Activated T-cell treated with anti-CD3 and anti-CD28 coated beads, Interleukin-2, amount 50 U/mL, for 72 hours (primary cell): ENCODE results near the gene AK9. TPM values are rescaled to one million over a fixed set of nuclear protein-coding genes. Genes with fewer than 3 reads are reported as not detected.

Source experiments
- ATAC-seq, 2 donors: fragments of 150-1000 bp; cut with Tn5 transposase; replicated peaks in 1 of 2; 2 replicates each; pipeline ENCODE4 v1.10.0; 2021; ENCODE audit warnings: moderate library complexity in 2 of 2, mild to moderate bottlenecking in 1 of 2
- DNase-seq, 2 donors: peaks; one replicate each; pipeline ENCODE4 v3.0.0; 2021 to 2022; ENCODE audit warnings: mixed read lengths in 1 of 2
- H3K27ac Mint-ChIP-seq: one replicate; pipeline ENCODE4 v1.8.0; 2022; ENCODE audit warnings: mild to moderate bottlenecking, moderate library complexity, mixed read lengths
- H3K27me3 Mint-ChIP-seq: one replicate; pipeline ENCODE4 v1.8.0; 2022; ENCODE audit warnings: low read depth, mixed read lengths
- H3K36me3 Mint-ChIP-seq, 2 donors: one replicate each; pipeline ENCODE4 v1.8.0; 2022; ENCODE audit warnings: mixed read lengths in 2 of 2, mild to moderate bottlenecking in 1 of 2; ENCODE audit not compliant: insufficient read depth in 2 of 2
- H3K4me1 Mint-ChIP-seq: one replicate; pipeline ENCODE4 v1.8.0; 2022; ENCODE audit warnings: low read depth, mixed read lengths
- H3K4me3 Mint-ChIP-seq, 2 donors: one replicate each; pipeline ENCODE4 v1.8.0; 2022; ENCODE audit warnings: mild to moderate bottlenecking in 2 of 2, mixed read lengths in 2 of 2, moderate library complexity in 2 of 2
- H3K9me3 Mint-ChIP-seq, 2 donors: one replicate each; pipeline ENCODE4 v1.8.0; 2022; ENCODE audit warnings: mixed read lengths in 2 of 2
- total RNA-seq, 2 donors: library from RNA; stranded (reverse); gene quantifications; one replicate each; pipeline ENCODE4 v1.2.3, GENCODE V29; 2022

AK9 gene
- total RNA-seq, 2 donors from 2014 or later = 6.4 to 11.5 TPM

DNA sequence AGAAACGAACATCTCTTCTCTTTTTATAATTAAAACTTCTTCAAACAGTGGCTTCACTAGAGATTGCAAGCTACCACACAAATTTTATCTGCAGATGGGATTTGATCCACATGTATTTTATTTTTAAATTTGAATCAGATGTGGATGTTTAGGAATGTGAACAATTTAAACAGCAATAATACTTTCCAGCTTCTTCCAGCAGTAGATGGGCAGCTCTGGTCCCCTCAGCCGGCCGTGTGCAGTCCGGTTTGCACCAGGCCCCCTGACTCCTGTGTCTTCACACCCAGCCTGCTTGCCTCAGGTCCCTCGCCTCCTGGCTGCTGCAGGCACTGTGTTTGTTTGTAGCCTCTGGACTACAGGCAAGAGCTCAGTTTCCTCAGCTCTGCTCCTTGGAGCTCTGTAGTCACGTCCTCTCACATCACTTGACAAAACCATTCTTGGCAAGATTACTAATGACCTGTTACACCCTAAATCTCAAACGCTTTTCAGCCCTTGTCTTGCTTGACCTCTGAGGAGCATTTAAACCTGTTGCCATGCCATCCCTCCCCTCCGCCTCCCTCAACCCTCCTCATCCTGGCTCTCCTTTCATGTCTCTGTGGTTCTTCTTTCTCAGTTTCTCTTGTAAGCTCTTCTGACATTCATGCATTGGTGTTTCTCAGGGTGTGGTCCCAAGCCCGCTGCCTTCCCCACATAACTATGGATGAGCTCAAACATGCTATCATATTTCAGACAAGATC lies 194.8 kb downstream of the AK9 start:
- no peaks in the 10 kb centered on the region for H3K27me3 Mint-ChIP-seq
- H3K27ac Mint-ChIP-seq = no peak overlapping the region
- peaks cover 31% of the 10 kb centered on the region for H3K4me1 Mint-ChIP-seq
- no peaks in the 10 kb centered on the region for H3K36me3 Mint-ChIP-seq
- no peaks in the 10 kb centered on the region for H3K9me3 Mint-ChIP-seq
- ATAC-seq (peak; percentile 32 to 37), DNase-seq (no peak)
- no peak overlapping the region for H3K4me3 Mint-ChIP-seq

DNA sequence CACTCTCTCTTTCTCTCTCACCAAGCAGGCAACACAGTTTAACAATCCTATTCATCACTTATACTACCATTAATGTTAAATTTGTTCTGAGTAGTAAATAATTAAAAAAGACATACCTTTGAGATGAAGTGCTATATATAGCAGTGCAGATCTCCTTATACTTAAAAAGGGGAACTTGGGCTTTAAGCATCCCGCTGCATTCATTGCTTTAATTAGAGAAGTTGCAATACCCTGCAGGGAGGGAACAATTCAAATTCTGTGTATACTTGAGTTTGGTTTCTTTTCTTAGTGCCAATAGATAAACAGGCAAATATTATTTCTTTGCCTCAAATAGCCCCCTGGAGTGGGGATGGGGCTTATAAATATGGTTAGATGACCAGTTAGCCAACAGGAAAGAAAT lies 197.1 kb downstream of the AK9 start:
- no peak overlapping the region for H3K4me3 Mint-ChIP-seq

DNA sequence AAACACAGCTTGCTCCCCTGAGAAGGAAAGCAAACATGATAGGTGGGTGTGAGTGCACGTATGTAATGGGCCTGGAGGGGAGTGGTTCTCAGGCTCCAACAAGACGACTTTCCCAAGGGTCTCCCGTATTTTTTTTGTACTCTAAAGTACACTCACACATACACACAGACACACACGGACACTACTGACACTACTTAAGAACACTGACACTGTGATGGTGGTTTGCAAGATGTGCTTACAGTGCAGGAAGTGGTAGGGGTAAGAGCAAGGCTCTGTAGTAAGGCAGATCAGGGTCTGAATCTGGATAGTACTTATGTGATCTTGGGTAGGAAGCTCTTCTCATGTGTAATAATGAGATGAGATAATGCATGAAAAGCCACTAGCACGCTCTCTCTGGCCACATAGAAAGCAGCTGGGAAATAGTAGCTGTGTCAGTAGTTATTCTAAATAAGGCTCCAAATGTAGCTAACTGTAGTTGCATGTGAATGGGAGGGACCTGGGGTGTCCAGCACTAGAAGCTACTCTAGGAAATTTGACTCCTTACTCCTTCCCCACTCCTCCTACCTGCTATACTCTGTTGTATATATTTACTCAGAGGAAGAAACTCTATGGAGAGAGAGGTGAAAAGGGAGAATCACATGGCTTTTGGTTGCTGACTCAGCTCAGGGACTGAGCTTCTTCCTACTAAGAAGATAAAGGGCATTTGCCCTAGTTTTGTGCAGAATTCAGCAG lies 199.6 kb downstream of the AK9 start:
- ATAC-seq (peak; percentile 99), DNase-seq (peak; percentile 34 to 47)
- no peaks in the 10 kb centered on the region for H3K27me3 Mint-ChIP-seq
- peaks cover 42% of the 10 kb centered on the region for H3K4me1 Mint-ChIP-seq
- H3K4me3 Mint-ChIP-seq = peak overlapping the region; percentile 65
- no peaks in the 10 kb centered on the region for H3K9me3 Mint-ChIP-seq
- H3K36me3 Mint-ChIP-seq = no peaks in the 10 kb centered on the region
- peak overlapping the region; percentile 61 for H3K27ac Mint-ChIP-seq

More for the DNA sequence above, 197.1 kb downstream of the AK9 start:
- DNase-seq = no peak
- no peaks in the 10 kb centered on the region for H3K9me3 Mint-ChIP-seq
- no peaks in the 10 kb centered on the region for H3K36me3 Mint-ChIP-seq
- ATAC-seq = no peak
- no peaks in the 10 kb centered on the region for H3K27me3 Mint-ChIP-seq
- no peak overlapping the region for H3K27ac Mint-ChIP-seq
- H3K4me1 Mint-ChIP-seq = peaks cover 47% of the 10 kb centered on the region

DNA sequence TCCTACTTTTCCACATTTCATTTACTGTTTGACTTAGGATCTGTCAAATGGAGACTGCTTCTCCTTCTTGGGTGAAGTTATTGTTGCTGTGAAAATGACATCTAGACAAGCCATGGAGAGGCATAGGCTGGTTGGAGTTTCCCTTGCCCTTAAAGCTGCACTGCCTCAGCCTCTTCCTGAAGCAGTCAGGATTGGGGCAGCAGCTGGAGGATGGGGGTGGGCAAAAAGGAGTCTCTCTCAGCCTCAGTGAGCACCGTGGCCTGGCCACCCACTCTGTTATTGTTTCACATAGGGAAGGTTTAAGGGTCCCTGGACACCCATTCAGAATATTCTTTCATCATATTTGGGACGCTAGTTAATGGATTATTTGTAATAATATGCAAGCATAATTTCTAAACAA lies 200.3 kb downstream of the AK9 start:
- peaks cover 42% of the 10 kb centered on the region for H3K4me1 Mint-ChIP-seq
- ATAC-seq (no peak), DNase-seq (no peak)
- H3K9me3 Mint-ChIP-seq = no peaks in the 10 kb centered on the region
- no peaks in the 10 kb centered on the region for H3K27me3 Mint-ChIP-seq
- H3K27ac Mint-ChIP-seq = peak overlapping the region; percentile 61
- no peaks in the 10 kb centered on the region for H3K36me3 Mint-ChIP-seq
- H3K4me3 Mint-ChIP-seq = peak overlapping the region; percentile 65

DNA sequence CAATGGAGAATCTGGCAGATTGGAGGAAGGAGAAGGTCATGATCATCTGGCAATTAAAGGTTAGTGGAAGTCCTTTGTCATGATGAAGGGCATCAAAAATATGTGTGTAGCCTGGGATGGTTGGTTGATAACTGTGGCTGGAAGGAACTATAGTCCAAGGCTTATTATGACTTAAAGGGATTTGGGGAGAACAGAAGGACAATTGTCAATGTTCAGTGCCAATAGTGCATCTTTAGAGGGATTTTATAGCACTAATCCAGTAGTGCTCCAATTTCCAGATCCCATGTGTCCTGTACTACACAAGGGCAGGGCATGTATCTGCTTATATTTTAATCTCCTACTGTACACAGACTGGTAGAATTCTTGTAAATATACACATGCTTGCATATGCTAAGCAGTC lies 203.0 kb downstream of the AK9 start:
- peaks cover 51% of the 10 kb centered on the region for H3K4me1 Mint-ChIP-seq
- DNase-seq (no peak), ATAC-seq (no peak)
- no peak overlapping the region for H3K27ac Mint-ChIP-seq
- H3K36me3 Mint-ChIP-seq = no peaks in the 10 kb centered on the region
- no peaks in the 10 kb centered on the region for H3K9me3 Mint-ChIP-seq
- no peak overlapping the region for H3K4me3 Mint-ChIP-seq
- no peaks in the 10 kb centered on the region for H3K27me3 Mint-ChIP-seq

DNA sequence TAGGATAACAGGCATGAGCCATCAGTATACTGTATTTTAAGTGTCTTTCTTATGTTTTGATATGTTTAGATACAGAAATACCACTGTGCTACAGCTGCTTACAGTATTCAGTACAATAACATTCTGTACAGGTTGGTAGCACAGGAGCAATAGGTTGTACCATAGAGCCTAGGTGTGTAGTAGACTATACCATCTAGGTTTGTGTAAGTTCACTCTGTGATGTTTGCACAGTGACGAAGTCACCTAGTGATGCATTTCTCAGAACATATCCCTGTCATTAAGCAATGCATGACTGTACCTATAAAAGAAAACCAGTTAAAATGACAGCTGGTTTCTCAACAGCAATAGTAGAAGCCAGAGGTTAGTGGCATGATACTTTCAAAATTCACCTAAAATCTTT lies 204.9 kb downstream of the AK9 start:
- ATAC-seq (peak; percentile 28 to 49), DNase-seq (no peak)
- H3K36me3 Mint-ChIP-seq = peaks cover 5 to 8% of the 10 kb centered on the region in 2 donors
- H3K27me3 Mint-ChIP-seq = no peaks in the 10 kb centered on the region
- H3K9me3 Mint-ChIP-seq = no peaks in the 10 kb centered on the region
- H3K27ac Mint-ChIP-seq = peak overlapping the region; percentile 88
- peaks cover 52% of the 10 kb centered on the region for H3K4me1 Mint-ChIP-seq
- peak overlapping the region in 1 of 2 donors; percentile 74 for H3K4me3 Mint-ChIP-seq

DNA sequence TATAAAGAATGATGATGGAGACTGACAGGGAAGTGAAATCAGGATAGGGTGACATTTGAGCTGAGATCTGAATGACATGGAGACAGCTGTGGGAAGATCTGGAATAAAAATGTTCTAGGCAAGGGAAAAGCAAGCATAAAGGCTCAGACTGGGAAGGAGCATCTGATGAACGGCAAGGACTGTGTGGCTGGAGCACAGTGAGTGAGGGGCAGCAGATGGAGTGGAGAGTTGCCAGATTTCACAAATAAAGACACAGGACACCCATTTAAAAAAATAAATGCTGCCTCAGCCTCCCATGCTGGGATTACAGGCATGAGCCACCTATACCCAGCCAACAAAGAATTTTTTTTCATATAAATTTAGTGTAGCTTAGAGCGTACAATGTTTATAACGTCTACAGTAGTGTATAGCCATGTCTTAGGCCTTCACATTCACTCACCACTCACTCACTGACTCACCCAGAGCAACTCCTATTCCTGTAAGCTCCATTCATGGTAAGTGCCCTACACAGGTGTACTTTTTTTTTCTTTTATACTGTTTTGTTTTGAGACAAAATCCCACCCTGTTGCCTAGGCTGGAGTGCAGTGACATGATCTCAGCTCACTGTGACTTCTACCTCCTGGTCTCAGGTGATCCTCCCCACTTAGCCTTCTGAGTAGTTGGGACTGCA lies 205.6 kb downstream of the AK9 start:
- Mint-ChIP-seq H3K9me3 (no peaks in the 10 kb centered on the region), H3K27ac (peak overlapping the region; percentile 88), H3K4me3 (peak overlapping the region in 1 of 2 donors; percentile 74), H3K36me3 (peaks cover 5 to 9% of the 10 kb centered on the region in 2 donors), H3K27me3 (no peaks in the 10 kb centered on the region), H3K4me1 (peaks cover 52% of the 10 kb centered on the region)
- ATAC-seq = peak in 1 of 2 donors; percentile 1
- no peak for DNase-seq

DNA sequence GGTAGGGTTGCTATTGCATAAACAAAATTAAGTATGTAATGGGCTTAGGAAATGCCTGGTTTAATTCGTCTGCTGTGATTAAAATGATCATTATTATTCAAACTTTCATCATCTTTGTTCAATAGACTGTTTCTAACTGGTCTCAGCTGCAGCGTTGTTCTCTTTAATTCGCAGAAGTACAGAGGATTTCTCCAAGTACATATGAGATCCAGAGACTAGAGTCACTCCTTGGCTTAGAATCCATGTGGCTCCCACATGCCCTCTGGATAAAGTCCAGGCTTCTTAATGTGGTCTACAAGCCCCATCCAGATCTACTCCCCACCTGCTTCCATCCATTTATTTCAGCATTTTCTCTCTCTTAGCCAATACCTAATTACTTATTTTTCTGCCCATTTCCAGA lies 206.9 kb downstream of the AK9 start:
- no peak for ATAC-seq
- Mint-ChIP-seq H3K4me3 (peak overlapping the region; percentile 75 to 88), H3K27me3 (no peaks in the 10 kb centered on the region), H3K27ac (peak overlapping the region; percentile 16), H3K9me3 (no peaks in the 10 kb centered on the region), H3K4me1 (peaks cover 58% of the 10 kb centered on the region), H3K36me3 (peaks cover 7 to 12% of the 10 kb centered on the region in 2 donors)
- DNase-seq = no peak

DNA sequence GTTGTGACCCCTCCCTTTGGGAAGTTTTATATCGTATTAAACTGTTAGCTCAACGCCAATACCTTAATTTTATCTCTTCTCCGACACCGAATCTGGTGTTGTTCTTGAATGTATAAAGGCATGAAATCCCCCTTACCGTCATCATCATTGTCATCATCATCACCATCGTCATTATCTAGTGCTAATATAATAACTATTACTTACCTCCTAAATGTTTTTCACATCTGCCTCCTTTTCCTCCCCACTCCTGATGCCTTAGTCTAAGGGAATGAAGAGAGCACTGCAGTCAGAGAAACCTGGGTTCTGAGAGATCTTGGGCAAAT lies 207.3 kb downstream of the AK9 start:
- Mint-ChIP-seq H3K4me3 (peak overlapping the region; percentile 75 to 88), H3K27ac (no peak overlapping the region), H3K36me3 (peaks cover 7 to 16% of the 10 kb centered on the region in 2 donors), H3K9me3 (no peaks in the 10 kb centered on the region), H3K27me3 (no peaks in the 10 kb centered on the region), H3K4me1 (peaks cover 62% of the 10 kb centered on the region)
- ATAC-seq = no peak
- no peak for DNase-seq

DNA sequence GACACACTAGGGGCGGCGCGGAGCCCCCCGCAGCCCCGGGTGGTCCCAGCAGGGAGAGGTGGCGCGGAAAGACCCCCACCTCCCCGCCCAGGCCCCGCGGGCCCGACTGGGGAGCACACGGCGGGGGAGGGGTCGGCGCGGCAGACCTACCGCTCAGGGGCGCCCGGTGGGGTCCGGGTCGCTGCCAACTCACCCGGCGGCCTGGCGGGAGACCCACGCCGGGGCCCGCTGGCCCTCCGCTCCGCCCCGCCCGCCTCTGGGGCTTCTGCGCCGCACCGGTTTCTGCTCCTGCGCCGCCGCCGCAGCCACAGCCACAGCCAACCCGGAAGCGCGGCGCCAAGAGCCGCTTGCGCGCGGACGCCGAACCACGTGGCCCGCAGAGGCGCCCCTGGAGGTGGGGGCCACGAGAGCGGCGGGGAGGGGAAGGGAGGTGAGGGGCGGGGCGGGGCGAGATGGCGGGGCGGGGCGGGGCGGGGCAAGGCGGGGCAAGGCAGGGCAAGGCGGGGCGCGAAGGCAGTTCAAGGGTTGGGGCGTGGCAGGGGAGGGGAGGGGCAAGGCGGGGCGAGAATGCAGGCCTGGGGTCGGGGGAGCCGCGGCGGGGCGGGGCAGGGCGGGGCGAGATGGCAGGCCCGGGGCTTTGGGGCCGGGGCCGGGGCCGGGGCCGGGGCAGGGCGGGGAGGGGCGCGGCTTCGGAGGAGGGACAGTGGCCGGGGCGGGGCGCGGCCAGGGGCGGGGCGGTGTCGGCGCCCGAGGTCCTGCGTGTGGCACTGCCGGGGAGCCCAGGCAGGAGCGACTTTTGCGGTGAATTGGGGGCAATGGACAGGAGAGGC lies 207.9 kb downstream of the AK9 start, which contains the start of gene ZBTB24:
Gene ZBTB24 (minus strand): TSS at position 315 of the 830 bp plus-strand sequence. CDS start 1,193 bp downstream, outside the sequence.
- Mint-ChIP-seq H3K4me1 (peaks cover 68% of the 10 kb centered on the region), H3K27me3 (no peaks in the 10 kb centered on the region), H3K27ac (peak within 1 kb of the TSS; percentile 67), H3K4me3 (peak within 1 kb of the TSS; percentile 88 to 90), H3K9me3 (no peaks in the 10 kb centered on the region), H3K36me3 (peaks cover 7 to 18% of the 10 kb centered on the region in 2 donors)
- DNase-seq (peak; percentile 92 to 93), ATAC-seq (peak; percentile 83 to 86)

DNA sequence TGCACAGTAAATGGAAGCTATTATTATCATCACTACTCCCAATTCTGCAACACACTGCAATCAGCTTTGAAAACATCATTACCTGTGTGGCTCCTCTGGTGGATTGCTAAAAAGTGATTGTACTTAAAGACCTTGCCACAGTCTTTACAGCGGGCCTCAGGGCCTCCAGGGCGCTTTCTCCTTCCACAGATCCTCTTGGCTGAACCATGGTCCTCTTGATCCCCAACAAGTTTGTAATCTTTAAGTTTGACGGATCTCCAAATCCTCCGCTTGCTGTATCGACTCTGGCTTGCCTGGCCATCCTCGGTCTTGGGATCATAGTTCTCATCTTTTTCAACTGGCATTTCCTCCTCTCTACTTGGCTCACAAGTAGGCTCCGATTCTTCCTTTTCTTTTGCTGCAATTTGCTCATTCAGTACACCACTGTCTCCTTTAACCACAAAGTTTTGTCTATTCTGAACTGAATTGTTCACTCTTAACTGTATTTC lies 210.0 kb downstream of the AK9 start:
- no peaks in the 10 kb centered on the region for H3K9me3 Mint-ChIP-seq
- DNase-seq = no peak
- peak overlapping the region; percentile 80 to 90 for H3K4me3 Mint-ChIP-seq
- H3K27ac Mint-ChIP-seq = peak overlapping the region; percentile 3
- H3K36me3 Mint-ChIP-seq = peaks cover 7 to 21% of the 10 kb centered on the region in 2 donors
- H3K4me1 Mint-ChIP-seq = peaks cover 84% of the 10 kb centered on the region
- no peaks in the 10 kb centered on the region for H3K27me3 Mint-ChIP-seq
- ATAC-seq = no peak

DNA sequence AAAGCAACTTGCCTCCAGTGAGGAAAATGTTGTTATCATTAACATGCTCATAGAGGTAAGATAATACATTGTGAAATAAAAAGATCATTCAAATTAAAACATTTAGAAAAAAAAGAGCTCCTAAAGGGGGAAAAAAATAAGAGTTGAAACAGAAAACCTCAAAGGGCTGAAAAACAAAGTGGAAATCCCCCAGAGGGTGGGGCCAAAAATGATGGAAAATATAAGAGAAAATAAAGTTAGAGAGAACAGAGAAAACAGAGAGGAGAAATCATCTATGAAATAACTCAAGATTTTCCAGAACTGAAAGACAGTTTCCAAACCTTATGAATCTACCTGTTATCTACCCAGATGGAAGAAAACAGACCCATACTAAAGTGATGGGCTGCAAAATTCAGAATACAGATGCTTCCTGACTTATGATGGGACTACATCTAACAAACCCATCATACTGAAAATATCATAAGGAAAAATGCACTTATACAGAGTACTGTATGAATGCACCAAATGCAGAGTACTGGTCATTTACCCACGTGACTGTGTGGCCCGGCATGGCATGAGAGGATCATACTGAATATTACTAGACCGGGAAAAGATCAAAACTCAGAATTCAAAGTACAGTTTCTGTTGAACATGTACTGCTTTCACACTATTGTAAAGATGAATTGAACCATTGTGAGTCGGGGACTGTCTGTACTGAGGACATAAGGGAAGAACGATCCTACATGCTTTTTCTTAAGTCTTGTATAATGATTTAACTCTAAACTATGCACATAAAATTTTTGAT lies 212.0 kb downstream of the AK9 start:
- DNase-seq = no peak
- Mint-ChIP-seq H3K4me1 (peaks cover 87% of the 10 kb centered on the region), H3K27me3 (no peaks in the 10 kb centered on the region), H3K4me3 (peak overlapping the region; percentile 80 to 90), H3K9me3 (no peaks in the 10 kb centered on the region), H3K36me3 (peaks cover 13 to 32% of the 10 kb centered on the region in 2 donors), H3K27ac (peak overlapping the region; percentile 98)
- ATAC-seq = no peak
